ENCODE measurements around the gene TSPEAR.

TSPEAR gene

GRCh38 chr21:44566403-44566802 is 145.0 kb downstream of the TSPEAR start:
- Histone ChIP-seq H3K9me2 (ENCODE audit: low read depth, low read length) (no peaks in the 10 kb centered on the region), H2AFZ (ENCODE audit: low read length) (no peak overlapping the region), H3F3A (ENCODE audit: insufficient read depth, low read length) (no peaks in the 10 kb centered on the region), H3K4me3 (ENCODE audit: low read depth, low read length, poor library complexity, severe bottlenecking) (no peak overlapping the region), H3K4me1 (ENCODE audit: insufficient read depth, low read length, severe bottlenecking) (no peaks in the 10 kb centered on the region), H3K9ac (ENCODE audit: low read length) (no peak overlapping the region), H3K79me2 (ENCODE audit: insufficient read depth, low read length) (no peaks in the 10 kb centered on the region), H3K27ac (ENCODE audit: low read depth, low read length, poor library complexity, severe bottlenecking) (no peak overlapping the region), H3K36me3 (ENCODE audit: insufficient read depth, low read length) (no peaks in the 10 kb centered on the region), H3K4me2 (ENCODE audit: low read length) (no peak overlapping the region), H3K9me3 (ENCODE audit: low read length) (no peaks in the 10 kb centered on the region), H3K27me3 (ENCODE audit: insufficient read depth, low read length) (peaks cover 8% of the 10 kb centered on the region; the same call in 1 of the 2 replicates), H4K20me1 (ENCODE audit: insufficient read depth, low read length) (no peaks in the 10 kb centered on the region)
- no peak for TF ChIP-seq CTCF (IDR thresholded peaks at IDR 0.05; ENCODE audit: low read length)
- no peak for TF ChIP-seq EZH2 (IDR thresholded peaks at IDR 0.05; ENCODE audit: borderline replicate concordance, low read length)

GRCh38 chr21:44564886-44565598 is 146.3 kb downstream of the TSPEAR start:
- H3K36me3 ChIP-seq (ENCODE audit: insufficient read depth, low read length), result no peaks in the 10 kb centered on the region
- no peaks in the 10 kb centered on the region for H3K9me2 ChIP-seq (ENCODE audit: low read depth, low read length)
- TF ChIP-seq EZH2 (IDR thresholded peaks at IDR 0.05; ENCODE audit: borderline replicate concordance, low read length) (no peak), CTCF (IDR thresholded peaks at IDR 0.05; ENCODE audit: low read length) (no peak)
- H2AFZ ChIP-seq (ENCODE audit: low read length), result no peak overlapping the region
- no peaks in the 10 kb centered on the region for H3K9me3 ChIP-seq (ENCODE audit: low read length)
- no peak overlapping the region for H3K4me2 ChIP-seq (ENCODE audit: low read length)
- H3K4me1 ChIP-seq (ENCODE audit: insufficient read depth, low read length, severe bottlenecking), result no peaks in the 10 kb centered on the region
- H3F3A ChIP-seq (ENCODE audit: insufficient read depth, low read length), result no peaks in the 10 kb centered on the region
- H3K27me3 ChIP-seq (ENCODE audit: insufficient read depth, low read length), result peaks cover 8% of the 10 kb centered on the region; the same call in 1 of the 2 replicates
- H3K4me3 ChIP-seq (ENCODE audit: low read depth, low read length, poor library complexity, severe bottlenecking), result no peak overlapping the region
- no peaks in the 10 kb centered on the region for H3K79me2 ChIP-seq (ENCODE audit: insufficient read depth, low read length)
- H3K9ac ChIP-seq (ENCODE audit: low read length), result no peak overlapping the region
- H4K20me1 ChIP-seq (ENCODE audit: insufficient read depth, low read length), result no peaks in the 10 kb centered on the region
- H3K27ac ChIP-seq (ENCODE audit: low read depth, low read length, poor library complexity, severe bottlenecking), result no peak overlapping the region

GRCh38 chr21:44564099-44564498 is 147.3 kb downstream of the TSPEAR start:
- no peaks in the 10 kb centered on the region for H3K36me3 ChIP-seq (ENCODE audit: insufficient read depth, low read length)
- no peak overlapping the region for H3K9ac ChIP-seq (ENCODE audit: low read length)
- H2AFZ ChIP-seq (ENCODE audit: low read length), result no peak overlapping the region
- no peaks in the 10 kb centered on the region for H3K79me2 ChIP-seq (ENCODE audit: insufficient read depth, low read length)
- H4K20me1 ChIP-seq (ENCODE audit: insufficient read depth, low read length), result no peaks in the 10 kb centered on the region
- no peaks in the 10 kb centered on the region for H3K9me3 ChIP-seq (ENCODE audit: low read length)
- no peaks in the 10 kb centered on the region for H3K4me1 ChIP-seq (ENCODE audit: insufficient read depth, low read length, severe bottlenecking)
- H3K4me3 ChIP-seq (ENCODE audit: low read depth, low read length, poor library complexity, severe bottlenecking), result no peak overlapping the region
- no peak for TF ChIP-seq CTCF (IDR thresholded peaks at IDR 0.05; ENCODE audit: low read length)
- no peak for TF ChIP-seq EZH2 (IDR thresholded peaks at IDR 0.05; ENCODE audit: borderline replicate concordance, low read length)
- no peak overlapping the region for H3K27ac ChIP-seq (ENCODE audit: low read depth, low read length, poor library complexity, severe bottlenecking)
- no peaks in the 10 kb centered on the region for H3F3A ChIP-seq (ENCODE audit: insufficient read depth, low read length)
- H3K4me2 ChIP-seq (ENCODE audit: low read length), result no peak overlapping the region
- H3K27me3 ChIP-seq (ENCODE audit: insufficient read depth, low read length), result no peaks in the 10 kb centered on the region
- no peaks in the 10 kb centered on the region for H3K9me2 ChIP-seq (ENCODE audit: low read depth, low read length)
